ENCODE measurements around the gene IRF2. TPM values are rescaled to one million over a fixed set of nuclear protein-coding genes. Genes with fewer than 3 reads are reported as not detected.

Gene IRF2
- polyA plus RNA-seq, 1 donor, result 38.8 TPM

GRCh38 chr4:184389978-184390900 is 84.1 kb downstream of the IRF2 start:
- no peak for DNase-seq
- Histone ChIP-seq H3K27me3 (ENCODE audit: control insufficient read depth, insufficient read depth, low read length) (no peaks in the 10 kb centered on the region), H3K36me3 (ENCODE audit: control insufficient read depth, insufficient read depth, low read length) (peaks cover 72% of the 10 kb centered on the region), H3K4me3 (ENCODE audit: low read length) (no peak overlapping the region), H3K27ac (ENCODE audit: low read length) (no peak overlapping the region), H3K9me3 (ENCODE audit: control insufficient read depth, low read depth, low read length) (no peaks in the 10 kb centered on the region), H3K4me1 (ENCODE audit: control insufficient read depth, insufficient read depth, low read length) (peaks cover 27% of the 10 kb centered on the region)
- WGBS (ENCODE audit: insufficient coverage, low lambda C conversion rate), result 57% methylated on average over 1 of the region's 24 CpGs

GRCh38 chr4:184388106-184388505 is 86.2 kb downstream of the IRF2 start:
- peak overlapping the region; percentile 25 for H3K27ac ChIP-seq (ENCODE audit: low read length)
- 0% methylated on average over 1 of the region's 6 CpGs for WGBS (ENCODE audit: insufficient coverage, low lambda C conversion rate)
- DNase-seq, result no peak

DNA sequence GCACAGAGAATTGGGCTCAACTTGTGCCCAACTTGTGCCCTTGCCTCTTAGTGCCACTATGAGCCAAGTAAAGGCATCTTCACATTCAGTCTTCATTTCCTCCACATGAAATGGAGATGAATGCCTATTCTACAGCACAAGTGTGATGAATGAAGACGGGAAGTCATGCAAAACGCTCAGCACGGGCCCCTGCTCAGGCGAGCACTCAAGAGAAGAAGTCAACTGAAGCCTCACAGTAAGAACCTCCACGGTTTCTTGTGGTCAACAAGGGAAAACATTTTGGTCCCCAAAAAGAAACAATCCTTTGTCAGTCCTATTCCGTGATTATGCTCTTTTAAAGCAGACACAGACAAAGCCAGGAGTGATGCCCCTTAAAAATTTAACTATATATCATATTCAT is 87.0 kb downstream of the IRF2 start:
- Histone ChIP-seq H3K4me3 (ENCODE audit: low read length) (no peak overlapping the region), H3K9me3 (ENCODE audit: control insufficient read depth, low read depth, low read length) (no peaks in the 10 kb centered on the region), H3K27me3 (ENCODE audit: control insufficient read depth, insufficient read depth, low read length) (no peaks in the 10 kb centered on the region), H3K4me1 (ENCODE audit: control insufficient read depth, insufficient read depth, low read length) (peaks cover 54% of the 10 kb centered on the region), H3K27ac (ENCODE audit: low read length) (peak overlapping the region; percentile 97), H3K36me3 (ENCODE audit: control insufficient read depth, insufficient read depth, low read length) (peaks cover 48% of the 10 kb centered on the region)
- no peak for DNase-seq
- WGBS (ENCODE audit: insufficient coverage, low lambda C conversion rate), result no CpG with 5 or more reads among the region's 6 CpGs

More at GRCh38 chr4:184388106-184388505, 86.2 kb downstream of the IRF2 start:
- no peaks in the 10 kb centered on the region for H3K9me3 ChIP-seq (ENCODE audit: control insufficient read depth, low read depth, low read length)
- H3K4me3 ChIP-seq (ENCODE audit: low read length), result no peak overlapping the region
- peaks cover 48% of the 10 kb centered on the region for H3K4me1 ChIP-seq (ENCODE audit: control insufficient read depth, insufficient read depth, low read length)
- H3K27me3 ChIP-seq (ENCODE audit: control insufficient read depth, insufficient read depth, low read length), result no peaks in the 10 kb centered on the region
- H3K36me3 ChIP-seq (ENCODE audit: control insufficient read depth, insufficient read depth, low read length), result peaks cover 55% of the 10 kb centered on the region

DNA sequence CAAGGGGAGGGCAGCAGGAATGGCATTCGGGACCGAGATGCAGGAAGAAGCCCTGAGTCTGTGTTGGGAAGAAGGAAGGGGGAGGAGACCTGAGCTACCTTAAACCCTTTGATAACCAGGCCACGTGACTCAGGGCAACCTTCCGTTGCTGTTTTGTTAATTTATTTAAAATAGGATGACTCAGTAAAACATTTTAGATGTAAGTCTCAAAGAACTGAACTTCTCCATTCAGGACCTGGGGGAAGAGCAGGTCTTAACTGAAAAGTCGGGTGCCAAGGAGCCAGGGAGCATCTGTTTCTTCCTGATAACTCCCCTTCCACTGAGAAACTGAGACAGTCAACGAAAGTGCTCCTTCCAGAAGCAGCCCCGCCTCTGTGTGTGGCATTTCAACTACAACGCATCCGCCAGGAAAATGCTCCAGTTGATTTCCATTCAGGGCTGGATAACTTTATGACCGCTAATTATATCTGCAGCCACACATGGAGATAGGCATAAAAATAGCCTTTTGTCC is 88.0 kb downstream of the IRF2 start:
- peak overlapping the region; percentile 97 for H3K27ac ChIP-seq (ENCODE audit: low read length)
- H3K4me3 ChIP-seq (ENCODE audit: low read length), result no peak overlapping the region
- 12% methylated on average over 3 of the region's 10 CpGs for WGBS (ENCODE audit: insufficient coverage, low lambda C conversion rate)
- peaks cover 38% of the 10 kb centered on the region for H3K36me3 ChIP-seq (ENCODE audit: control insufficient read depth, insufficient read depth, low read length)
- H3K4me1 ChIP-seq (ENCODE audit: control insufficient read depth, insufficient read depth, low read length), result peaks cover 65% of the 10 kb centered on the region
- peak; percentile 85 to 94 for DNase-seq
- H3K27me3 ChIP-seq (ENCODE audit: control insufficient read depth, insufficient read depth, low read length), result no peaks in the 10 kb centered on the region
- H3K9me3 ChIP-seq (ENCODE audit: control insufficient read depth, low read depth, low read length), result no peaks in the 10 kb centered on the region

DNA sequence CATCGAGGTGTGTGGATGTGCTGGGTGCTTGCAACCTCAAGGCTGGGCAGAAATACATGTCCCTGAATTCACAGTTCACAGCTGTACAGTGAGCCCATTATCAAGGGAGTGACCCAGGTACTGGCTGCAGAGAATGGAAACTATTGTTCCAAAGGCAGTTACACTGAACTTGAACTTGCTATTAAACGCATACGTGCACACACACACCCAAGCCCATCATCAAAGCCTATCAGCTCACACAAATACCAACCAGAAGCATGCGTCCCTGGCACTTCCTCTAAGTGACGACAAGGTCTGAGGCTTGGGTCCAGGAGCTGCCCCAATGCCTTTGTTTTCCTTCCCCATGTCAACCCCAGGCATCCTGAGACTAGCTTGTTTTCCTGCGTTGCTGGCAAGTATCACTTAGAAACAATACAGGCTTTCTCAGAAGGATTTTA is 88.6 kb downstream of the IRF2 start:
- WGBS (ENCODE audit: insufficient coverage, low lambda C conversion rate), result no CpG with 5 or more reads among the region's 6 CpGs
- peak; percentile 85 to 94 for DNase-seq
- Histone ChIP-seq H3K27ac (ENCODE audit: low read length) (peak overlapping the region; percentile 97), H3K9me3 (ENCODE audit: control insufficient read depth, low read depth, low read length) (no peaks in the 10 kb centered on the region), H3K27me3 (ENCODE audit: control insufficient read depth, insufficient read depth, low read length) (no peaks in the 10 kb centered on the region), H3K4me3 (ENCODE audit: low read length) (no peak overlapping the region), H3K36me3 (ENCODE audit: control insufficient read depth, insufficient read depth, low read length) (peaks cover 32% of the 10 kb centered on the region), H3K4me1 (ENCODE audit: control insufficient read depth, insufficient read depth, low read length) (peaks cover 66% of the 10 kb centered on the region)

GRCh38 chr4:184384810-184385557 is 89.4 kb downstream of the IRF2 start:
- H3K9me3 ChIP-seq (ENCODE audit: control insufficient read depth, low read depth, low read length), result no peaks in the 10 kb centered on the region
- no peak overlapping the region for H3K4me3 ChIP-seq (ENCODE audit: low read length)
- no CpG with 5 or more reads among the region's 7 CpGs for WGBS (ENCODE audit: insufficient coverage, low lambda C conversion rate)
- H3K4me1 ChIP-seq (ENCODE audit: control insufficient read depth, insufficient read depth, low read length), result peaks cover 68% of the 10 kb centered on the region
- no peaks in the 10 kb centered on the region for H3K27me3 ChIP-seq (ENCODE audit: control insufficient read depth, insufficient read depth, low read length)
- H3K27ac ChIP-seq (ENCODE audit: low read length), result peak overlapping the region; percentile 97
- peaks cover 25% of the 10 kb centered on the region for H3K36me3 ChIP-seq (ENCODE audit: control insufficient read depth, insufficient read depth, low read length)
- peak in 1 of 2 donors; percentile 49 for DNase-seq

DNA sequence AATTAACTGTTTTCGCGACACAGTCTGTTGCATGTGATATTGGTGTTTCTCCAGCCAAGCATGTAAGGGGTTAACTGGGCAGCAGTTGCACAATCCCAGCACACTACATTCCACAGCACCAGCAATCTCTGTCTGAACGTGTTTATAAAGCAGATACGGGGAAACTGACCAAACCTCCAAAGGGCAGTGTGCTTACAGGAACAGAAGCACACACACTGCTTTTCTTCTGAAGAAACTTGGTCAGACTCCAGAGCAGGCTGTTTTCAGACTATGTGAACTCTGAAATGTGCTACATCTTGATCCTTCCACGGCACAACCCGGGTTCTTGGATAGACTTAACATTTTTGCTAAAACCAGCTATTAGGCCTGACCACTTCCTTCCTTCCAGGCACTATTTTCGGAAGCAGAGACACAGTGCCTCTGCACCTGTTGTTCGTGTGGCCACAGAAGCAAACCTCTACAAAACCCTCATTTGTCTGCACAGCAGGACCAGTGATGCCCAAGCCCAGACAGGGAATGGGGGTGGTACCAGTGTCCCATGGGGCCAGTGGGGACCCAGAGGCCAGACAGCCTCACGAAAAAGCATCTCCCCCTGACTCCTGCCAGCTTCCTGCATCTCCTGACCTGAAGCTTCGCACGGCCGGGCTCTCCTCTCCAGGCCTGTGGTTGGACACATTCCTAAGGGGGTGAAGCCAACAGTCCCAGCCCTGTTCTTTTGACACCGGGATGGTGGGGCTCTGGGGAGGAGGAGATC is 90.1 kb downstream of the IRF2 start:
- Histone ChIP-seq H3K4me1 (ENCODE audit: control insufficient read depth, insufficient read depth, low read length) (peaks cover 68% of the 10 kb centered on the region), H3K27me3 (ENCODE audit: control insufficient read depth, insufficient read depth, low read length) (no peaks in the 10 kb centered on the region), H3K27ac (ENCODE audit: low read length) (peak overlapping the region; percentile 97), H3K9me3 (ENCODE audit: control insufficient read depth, low read depth, low read length) (no peaks in the 10 kb centered on the region), H3K4me3 (ENCODE audit: low read length) (no peak overlapping the region), H3K36me3 (ENCODE audit: control insufficient read depth, insufficient read depth, low read length) (peaks cover 17% of the 10 kb centered on the region)
- WGBS (ENCODE audit: insufficient coverage, low lambda C conversion rate), result no CpG with 5 or more reads among the region's 13 CpGs
- peak; percentile 72 to 85 for DNase-seq

DNA sequence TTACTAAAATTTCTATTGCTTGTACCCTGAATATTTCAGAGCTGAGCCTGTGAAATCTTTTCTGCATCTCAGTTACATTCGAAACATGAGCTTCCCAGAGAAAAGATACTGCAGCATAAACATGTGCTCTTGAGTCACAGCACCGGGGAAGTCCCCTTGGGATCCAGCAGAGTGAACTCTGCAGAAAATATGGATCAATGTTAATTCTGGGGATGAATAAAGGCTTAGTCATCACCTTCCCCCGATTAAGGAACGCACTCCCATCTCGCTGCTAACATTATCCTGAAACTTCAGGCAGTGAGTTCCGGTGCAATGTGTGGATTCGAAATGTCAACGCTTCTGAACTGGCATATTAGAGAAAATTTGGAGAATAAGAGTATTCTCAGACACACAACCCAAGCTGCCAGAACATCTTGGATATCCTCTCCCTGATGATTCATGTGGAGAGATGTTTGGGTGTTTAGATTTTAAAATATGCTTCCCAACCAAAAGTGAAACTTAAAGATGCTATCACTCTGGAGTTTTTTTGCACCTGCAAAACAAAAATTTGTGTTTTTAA is 90.8 kb downstream of the IRF2 start:
- DNase-seq, result peak; percentile 50 to 76
- no peak overlapping the region for H3K4me3 ChIP-seq (ENCODE audit: low read length)
- H3K27ac ChIP-seq (ENCODE audit: low read length), result peak overlapping the region; percentile 97
- H3K36me3 ChIP-seq (ENCODE audit: control insufficient read depth, insufficient read depth, low read length), result peaks cover 12% of the 10 kb centered on the region
- H3K27me3 ChIP-seq (ENCODE audit: control insufficient read depth, insufficient read depth, low read length), result no peaks in the 10 kb centered on the region
- H3K9me3 ChIP-seq (ENCODE audit: control insufficient read depth, low read depth, low read length), result no peaks in the 10 kb centered on the region
- peaks cover 68% of the 10 kb centered on the region for H3K4me1 ChIP-seq (ENCODE audit: control insufficient read depth, insufficient read depth, low read length)
- WGBS (ENCODE audit: insufficient coverage, low lambda C conversion rate), result no CpG with 5 or more reads among the region's 8 CpGs

GRCh38 chr4:184382189-184382846 is 92.0 kb downstream of the IRF2 start:
- Histone ChIP-seq H3K4me3 (ENCODE audit: low read length) (peak overlapping the region; percentile 2), H3K27me3 (ENCODE audit: control insufficient read depth, insufficient read depth, low read length) (no peaks in the 10 kb centered on the region), H3K27ac (ENCODE audit: low read length) (peak overlapping the region; percentile 97), H3K9me3 (ENCODE audit: control insufficient read depth, low read depth, low read length) (no peaks in the 10 kb centered on the region), H3K36me3 (ENCODE audit: control insufficient read depth, insufficient read depth, low read length) (peaks cover 3% of the 10 kb centered on the region), H3K4me1 (ENCODE audit: control insufficient read depth, insufficient read depth, low read length) (peaks cover 59% of the 10 kb centered on the region)
- WGBS (ENCODE audit: insufficient coverage, low lambda C conversion rate), result 40% methylated on average over 1 of the region's 12 CpGs
- DNase-seq, result peak; percentile 53 to 78

Data from large intestine (tissue), 3 donors.